H1 (cell line): ENCODE measurements around the gene SPON2. TPM values are rescaled to one million over a fixed set of nuclear protein-coding genes. Genes with fewer than 3 reads are reported as not detected.
"Not testable (repeated sequence)": the region's sequence is repeated elsewhere in the genome, so short reads cannot be mapped to it uniquely, and the experiment has no call there.

ENCODE experiments used
- CTCF ChIA-PET: fragments of 300-600 bp; sonication (Branson Sonifier 250); formaldehyde crosslinking; loops from one replicate; lab custom pipeline; 2021; ENCODE audit not compliant: partially characterized antibody; lab: Charles Lee
- POLR2A ChIA-PET: fragments of 300-600 bp; sonication (Branson Sonifier 250); formaldehyde crosslinking; loops from one replicate; lab custom pipeline; 2021; ENCODE audit warnings: inconsistent platforms; ENCODE audit not compliant: partially characterized antibody; lab: Charles Lee
- DNase-seq, 2 experiments: peaks; one replicate each; pipeline versions ENCODE4 v3.0.0 to v3.0.0-alpha.2; 2010 to 2022; ENCODE audit warnings: low spot score in 2 of 2, low read depth in 1 of 2, mixed read lengths in 1 of 2
- FAIRE-seq: peaks from 2 replicates; lab custom pipeline; 2011; peaks lifted over from hg19 to GRCh38; lab: Jason Lieb, UNC
- H2AFZ ChIP-seq: 2 replicates; pipeline ENCODE4 v1.8.1; 2012; ENCODE audit warnings: low read length, inconsistent platforms
- H2AK5ac ChIP-seq: 2 replicates; pipeline ENCODE4 v1.6.1; 2013; ENCODE audit warnings: low read depth, low read length
- H2BK120ac ChIP-seq: replicated peaks from 2 replicates; pipeline ENCODE3; 2013; ENCODE audit warnings: low read depth, low read length, inconsistent platforms
- H2BK12ac ChIP-seq: 2 replicates; pipeline ENCODE4 v1.6.1; 2013; ENCODE audit warnings: low read depth, low read length
- H2BK15ac ChIP-seq: 2 replicates; pipeline ENCODE4 v1.6.1; 2013; ENCODE audit warnings: low read length
- H2BK20ac ChIP-seq: 2 replicates; pipeline ENCODE4 v1.6.1; 2013; ENCODE audit warnings: low read length
- H2BK5ac ChIP-seq: 2 replicates; pipeline ENCODE4 v1.6.1; 2013; ENCODE audit warnings: low read depth, low read length
- H3K14ac ChIP-seq: 2 replicates; pipeline ENCODE4 v1.6.1; 2013; ENCODE audit warnings: inconsistent platforms; ENCODE audit not compliant: insufficient read length
- H3K18ac ChIP-seq: 2 replicates; pipeline ENCODE4 v1.6.1; 2013; ENCODE audit warnings: low read length; ENCODE audit errors: extremely low read depth
- H3K23ac ChIP-seq: 2 replicates; pipeline ENCODE4 v1.6.1; 2013; ENCODE audit warnings: inconsistent platforms; ENCODE audit not compliant: insufficient read length
- H3K23me2 ChIP-seq: 2 replicates; pipeline ENCODE4 v1.6.1; 2013; ENCODE audit warnings: low read depth, low read length
- H3K27ac ChIP-seq: 2 replicates; pipeline ENCODE4 v1.6.1; 2011; ENCODE audit warnings: low read depth, low read length, inconsistent platforms
- H3K27me3 ChIP-seq, 4 experiments: replicated peaks in 1 of 4; 1 replicate in 1 of 4; 2 replicates in 3 of 4; pipeline versions ENCODE4 v1.6.1 to v1.8.1; 2011 to 2013; ENCODE audit warnings: low read length in 3 of 4, mild to moderate bottlenecking in 3 of 4, inconsistent platforms in 2 of 4, mixed read lengths in 2 of 4, moderate library complexity in 1 of 4; ENCODE audit not compliant: control insufficient read depth in 3 of 4, insufficient read depth in 3 of 4; ENCODE audit errors: extremely low read depth in 1 of 4
- H3K36me3 ChIP-seq, 4 experiments: 2 replicates each; pipeline versions ENCODE4 v1.6.1 to v1.8.1; 2011 to 2013; ENCODE audit warnings: mild to moderate bottlenecking in 4 of 4, low read length in 3 of 4, moderate library complexity in 2 of 4, control low read depth in 1 of 4, inconsistent platforms in 1 of 4; ENCODE audit not compliant: insufficient read depth in 4 of 4, control insufficient read depth in 2 of 4
- H3K4ac ChIP-seq: replicated peaks from 2 replicates; pipeline ENCODE3; 2013; ENCODE audit warnings: low read length, low read depth, mixed read lengths, inconsistent platforms; ENCODE audit not compliant: insufficient read length
- H3K4me1 ChIP-seq, 4 experiments: replicated peaks in 1 of 4; 1 replicate in 1 of 4; 2 replicates in 3 of 4; pipeline versions ENCODE4 v1.6.1 to v1.8.1; 2011 to 2013; ENCODE audit warnings: low read length in 3 of 4, inconsistent platforms in 2 of 4, mixed read lengths in 1 of 4; ENCODE audit not compliant: insufficient read depth in 4 of 4, control insufficient read depth in 3 of 4
- H3K4me2 ChIP-seq, 2 experiments: 2 replicates each; pipeline versions ENCODE4 v1.6.1 to v1.8.1; 2011 to 2013; ENCODE audit warnings: low read depth in 2 of 2, low read length in 2 of 2, control low read depth in 1 of 2, inconsistent platforms in 1 of 2, mild to moderate bottlenecking in 1 of 2; ENCODE audit not compliant: insufficient read depth in 1 of 2
- H3K4me3 ChIP-seq, 4 experiments: fragments of 200-600, 300-600 bp in 1 of 4; sonication (generic), shearing (Covaris generic), sonication (Bioruptor Twin) in 1 of 4; 2 replicates each; pipeline versions ENCODE4 v1.5.1 to v1.8.1; 2011 to 2016; ENCODE audit warnings: low read length in 4 of 4, low read depth in 3 of 4, control low read depth in 2 of 4, inconsistent platforms in 2 of 4, mild to moderate bottlenecking in 2 of 4, mixed read lengths in 1 of 4, moderate library complexity in 1 of 4; ENCODE audit not compliant: insufficient read depth in 2 of 4; ENCODE audit errors: extremely low read depth in 1 of 4
- H3K56ac ChIP-seq: replicated peaks from 2 replicates; pipeline ENCODE3; 2013; ENCODE audit warnings: low read depth, mild to moderate bottlenecking, mixed read lengths, low read length, inconsistent platforms; ENCODE audit not compliant: insufficient read length
- H3K79me1 ChIP-seq: 2 replicates; pipeline ENCODE4 v1.6.1; 2013; ENCODE audit warnings: low read depth, low read length, control low read depth
- H3K79me2 ChIP-seq, 2 experiments: 2 replicates each; pipeline versions ENCODE4 v1.6.1 to v1.8.1; 2012 to 2013; ENCODE audit warnings: low read length in 2 of 2, mild to moderate bottlenecking in 2 of 2, inconsistent platforms in 1 of 2; ENCODE audit not compliant: insufficient read depth in 2 of 2, control insufficient read depth in 1 of 2
- H3K9ac ChIP-seq, 4 experiments: replicated peaks in 1 of 4; 1 replicate in 1 of 4; 2 replicates in 3 of 4; pipeline versions ENCODE4 v1.6.1 to v1.8.1; 2011 to 2013; ENCODE audit warnings: low read depth in 3 of 4, low read length in 3 of 4, control low read depth in 2 of 4, mild to moderate bottlenecking in 2 of 4, moderate library complexity in 2 of 4, inconsistent platforms in 1 of 4; ENCODE audit errors: extremely low read depth in 1 of 4
- H3K9me3 ChIP-seq, 2 experiments: 2 replicates each; pipeline versions ENCODE4 v1.6.1 to v1.8.1; 2012 to 2013; ENCODE audit warnings: mild to moderate bottlenecking in 2 of 2, moderate library complexity in 2 of 2, control low read depth in 1 of 2, inconsistent platforms in 1 of 2, low read depth in 1 of 2, low read length in 1 of 2, mixed read lengths in 1 of 2; ENCODE audit not compliant: insufficient read depth in 2 of 2
- H4K20me1 ChIP-seq, 2 experiments: replicated peaks in 1 of 2; 2 replicates each; pipeline versions ENCODE3 to v1.8.1; 2011 to 2013; ENCODE audit warnings: inconsistent platforms in 2 of 2, low read length in 2 of 2, mild to moderate bottlenecking in 1 of 2; ENCODE audit not compliant: insufficient read depth in 2 of 2, control insufficient read depth in 1 of 2
- H4K5ac ChIP-seq: 2 replicates; pipeline ENCODE4 v1.6.1; 2013; ENCODE audit warnings: low read length, low read depth, mixed read lengths, inconsistent platforms; ENCODE audit not compliant: insufficient read length
- H4K8ac ChIP-seq: 2 replicates; pipeline ENCODE4 v1.8.0; 2013; ENCODE audit warnings: mild to moderate bottlenecking, moderate library complexity, low read length, inconsistent platforms; ENCODE audit not compliant: insufficient read depth; ENCODE audit errors: extremely low read depth
- H4K91ac ChIP-seq: replicated peaks from 2 replicates; pipeline ENCODE3; 2013; ENCODE audit warnings: low read length, mixed read lengths, inconsistent platforms; ENCODE audit not compliant: insufficient read length
- BCL11A ChIP-seq, 2 experiments: IDR thresholded peaks; one replicate each; pipeline ENCODE4 v1.6.1; 2011; ENCODE audit warnings: low read depth in 2 of 2, low read length in 2 of 2, mild to moderate bottlenecking in 2 of 2
- BRCA1 ChIP-seq: IDR thresholded peaks from 2 replicates; pipeline ENCODE4 v1.6.1; 2012; ENCODE audit warnings: low read depth, low read length, improper control_type of control experiment
- SIX5 ChIP-seq: IDR thresholded peaks from 2 replicates; pipeline ENCODE4 v1.6.1; 2011; ENCODE audit warnings: mild to moderate bottlenecking, low read depth, low read length
- WGBS, 2 experiments: shearing (Covaris generic) in 1 of 2; methylation state at CpG; one replicate each; pipeline versions ENCODE4 v1.1.6 to v1.1.7; 2013 to 2015; ENCODE audit warnings: low lambda C conversion rate in 2 of 2, mixed read lengths in 2 of 2, inconsistent platforms in 1 of 2, low coverage in 1 of 2, missing lambda C conversion rate in 1 of 2; ENCODE audit not compliant: insufficient replicate concordance in 2 of 2, insufficient coverage in 1 of 2, insufficient read length in 1 of 2; ENCODE audit errors: extremely low coverage in 1 of 2, missing lambda C conversion rate in 1 of 2; 5-methylcytosine and 5-hydroxymethylcytosine counted together
- polyA plus RNA-seq, 7 experiments: library from polyadenylated mRNA; depleted of rRNA in 3 of 7; stranded (reverse) in 5 of 7; unstranded in 2 of 7; fragments of >200 nt in 5 of 7; fragments of 200-250 nt in 2 of 7; gene quantifications; 1 replicate in 5 of 7; 2 replicates in 1 of 7; 4 replicates in 1 of 7; pipeline versions ENCODE4 v1.2.1 to v1.2.3, GENCODE V29; 2011 to 2013; ENCODE audit warnings: missing spikeins in 2 of 7, mixed read lengths in 2 of 7
- total RNA-seq: library from RNA; stranded (reverse); fragmentation: NEBNext Ultra II Directional; extraction: Animal tissue kit (Norgen Biotek cat#: 25700); gene quantifications from 2 replicates; pipeline ENCODE4 v1.2.1, GENCODE V29; 2021

SPON2 gene
- total and polyA plus RNA-seq, 2 of the 8 experiments (the other 6 are each of a cell fraction or from before 2014, with no cell fraction given) = 2.8 to 3.2 TPM

GRCh38 chr4:1126506-1126905, 45.9 kb downstream of the SPON2 start (continued):
- no peak for TF ChIP-seq BRCA1
- no peak for TF ChIP-seq BCL11A (IDR thresholded peaks at IDR 0.05; ENCODE audit: low read depth in 2 of 2, low read length in 2 of 2)
- no peak for TF ChIP-seq SIX5

GRCh38 chr4:1125466-1125865, 46.9 kb downstream of the SPON2 start:
- H4K8ac ChIP-seq, H2BK12ac ChIP-seq, H3K14ac ChIP-seq, H3K27ac ChIP-seq, H3K23me2 ChIP-seq, H2BK5ac ChIP-seq, H2BK120ac ChIP-seq, H3K4me2 ChIP-seq, H3K18ac ChIP-seq, H3K79me2 ChIP-seq, POLR2A ChIA-PET, H4K91ac ChIP-seq, H3K4ac ChIP-seq, H3K36me3 ChIP-seq, H2AFZ ChIP-seq, H4K5ac ChIP-seq, CTCF ChIA-PET, H3K27me3 ChIP-seq, H3K79me1 ChIP-seq, H3K4me1 ChIP-seq, H3K23ac ChIP-seq, H2BK15ac ChIP-seq, FAIRE-seq, H2AK5ac ChIP-seq, DNase-seq, H2BK20ac ChIP-seq, H3K4me3 ChIP-seq, H3K9me3 ChIP-seq, H3K56ac ChIP-seq, H3K9ac ChIP-seq, H4K20me1 ChIP-seq: not testable (repeated sequence)
- whole genome bisulfite sequencing, 2 experiments = 80% methylated on average over 4 of the region's 4 CpGs; no CpG with 5 or more reads in 1 of the 2 experiments
